ENCODE measurements around the gene NUCKS1.
"Not testable (repeated sequence)": the region's sequence is repeated elsewhere in the genome, so short reads cannot be mapped to it uniquely, and the experiment has no call there.

Gene NUCKS1

DNA sequence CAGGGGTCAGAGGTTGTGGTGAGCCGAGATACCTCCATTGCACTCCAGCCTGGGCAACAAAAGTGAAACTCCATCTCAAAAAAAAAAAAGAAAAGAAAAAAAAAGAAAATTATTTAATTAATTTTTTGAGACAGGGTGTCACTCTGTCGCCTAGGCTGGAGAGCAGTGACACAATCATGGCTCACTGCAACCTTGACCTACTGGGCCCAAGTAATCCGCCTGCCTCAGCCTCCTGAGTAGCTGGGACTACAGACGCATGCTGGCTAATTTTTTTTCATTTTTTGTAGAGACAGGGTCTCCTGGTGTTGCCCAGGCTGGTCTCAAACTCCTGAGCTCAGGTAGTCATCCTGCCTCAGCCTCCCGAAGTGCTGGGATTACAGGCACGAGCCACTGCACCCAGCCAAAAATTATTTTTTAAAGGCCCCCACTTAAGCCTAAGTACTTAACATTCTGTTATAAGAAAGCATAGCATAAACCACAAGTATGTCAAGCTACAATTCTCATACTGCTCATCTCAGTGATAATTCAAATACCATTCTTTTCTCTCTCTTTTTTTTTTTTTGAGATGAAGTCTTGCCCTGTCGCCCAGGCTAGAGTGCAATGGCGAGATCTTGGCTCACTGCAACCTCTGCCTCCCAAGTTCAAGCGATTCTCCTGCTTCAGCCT is 19.9 kb downstream of the NUCKS1 start:
- DNase-seq (ENCODE audit: low spot score): no peak

GRCh38 chr1:205726619-205727125 is 23.3 kb downstream of the NUCKS1 start:
- no peak for DNase-seq (ENCODE audit: low spot score)

GRCh38 chr1:205725514-205725913 is 24.5 kb downstream of the NUCKS1 start:
- no peak for DNase-seq (ENCODE audit: low spot score)

DNA sequence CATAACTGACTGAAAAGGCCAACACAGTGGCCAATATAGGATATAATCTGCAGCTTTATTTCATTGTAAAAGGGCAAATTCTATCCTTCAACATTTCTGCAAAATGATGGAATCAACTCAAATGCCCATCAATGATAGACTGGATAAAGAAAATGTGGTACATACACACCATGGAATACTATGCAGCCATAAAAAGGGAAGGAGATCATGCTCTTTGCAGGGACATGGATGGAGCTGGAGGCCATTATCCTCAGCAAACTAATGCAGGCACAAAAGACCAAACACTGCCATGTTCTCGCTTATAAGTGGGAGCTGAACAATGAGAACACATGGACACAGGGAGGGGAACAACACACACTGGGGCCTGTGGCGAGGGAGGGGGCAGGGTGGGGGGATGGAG is 29.2 kb downstream of the NUCKS1 start:
- not testable (repeated sequence) for DNase-seq (ENCODE audit: low spot score)

GRCh38 chr1:205719762-205720161 is 30.2 kb downstream of the NUCKS1 start:
- DNase-seq (ENCODE audit: low spot score): no peak

DNA sequence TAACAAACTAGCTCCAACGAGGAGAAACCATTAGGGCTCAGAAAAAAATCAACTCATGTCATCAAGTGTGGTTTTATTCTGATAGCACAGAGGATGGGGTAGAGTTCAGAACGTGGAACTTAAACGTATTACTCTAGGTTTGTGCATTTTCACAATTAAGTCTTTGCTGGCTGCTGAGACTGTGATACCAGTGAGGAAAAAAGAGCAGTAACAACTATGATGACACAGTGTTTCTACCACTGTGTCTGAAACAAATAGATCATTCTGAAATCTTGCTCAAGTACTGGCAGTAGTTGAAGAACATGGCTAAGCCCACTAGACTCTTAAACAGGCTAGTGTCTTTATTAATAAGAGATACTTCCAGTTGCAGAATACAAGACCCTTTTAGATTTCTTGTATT is 31.0 kb downstream of the NUCKS1 start:
- no peak for DNase-seq (ENCODE audit: low spot score)

DNA sequence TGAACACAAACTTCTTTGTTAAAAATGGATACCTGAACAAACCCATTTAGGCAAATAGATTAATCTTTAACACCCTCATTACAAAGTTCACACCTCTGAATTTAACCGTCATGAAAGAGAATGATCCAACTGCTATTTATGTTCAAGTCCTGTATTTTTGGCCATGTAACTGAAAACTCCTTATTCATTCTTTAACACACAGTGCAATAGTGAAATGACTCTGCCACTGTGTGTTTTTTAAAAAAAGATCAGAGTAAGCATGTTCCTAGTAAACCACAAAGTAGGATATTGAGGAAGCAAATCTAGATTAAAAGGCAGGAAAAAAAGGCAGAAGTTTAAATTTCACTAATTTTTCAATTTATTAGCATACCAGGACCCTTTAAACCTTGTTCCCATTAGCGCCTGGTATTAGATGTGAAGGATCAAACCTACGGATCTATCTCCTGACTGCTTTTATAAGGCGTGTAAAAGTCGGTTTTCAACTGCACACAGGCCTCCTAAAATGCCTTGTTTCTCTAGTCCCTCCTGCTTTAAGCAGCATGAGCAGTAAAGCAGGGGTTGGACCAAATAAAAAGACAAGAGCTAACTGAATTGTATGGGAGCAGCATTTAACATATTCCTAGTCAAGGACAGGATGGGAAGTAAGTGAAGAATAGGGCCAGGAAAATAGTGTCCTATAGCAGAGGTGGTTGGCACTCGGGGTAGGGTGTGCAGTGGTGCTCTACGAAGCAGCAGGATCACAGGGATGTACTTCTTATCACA is 33.4 kb downstream of the NUCKS1 start:
- DNase-seq (ENCODE audit: low spot score): no peak

GRCh38 chr1:205715628-205716027 is 34.4 kb downstream of the NUCKS1 start:
- no peak for DNase-seq (ENCODE audit: low spot score)

DNA sequence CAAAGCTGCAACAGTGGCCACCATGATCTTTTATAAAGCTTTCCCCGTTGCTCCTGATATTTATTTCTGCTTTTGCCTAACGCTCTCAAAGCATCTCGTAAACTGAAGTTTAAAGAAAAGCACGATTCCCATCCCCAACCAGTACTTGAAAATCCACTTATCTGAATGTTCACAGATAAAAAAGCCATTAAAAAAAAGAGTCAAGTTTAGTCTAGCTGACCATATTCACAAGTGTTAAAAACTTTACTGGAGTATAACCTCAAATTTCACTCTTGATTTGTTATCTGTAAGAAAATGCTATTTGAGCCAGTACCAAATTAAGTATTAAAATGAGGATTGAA is 35.1 kb downstream of the NUCKS1 start:
- DNase-seq (ENCODE audit: low spot score): no peak

DNA sequence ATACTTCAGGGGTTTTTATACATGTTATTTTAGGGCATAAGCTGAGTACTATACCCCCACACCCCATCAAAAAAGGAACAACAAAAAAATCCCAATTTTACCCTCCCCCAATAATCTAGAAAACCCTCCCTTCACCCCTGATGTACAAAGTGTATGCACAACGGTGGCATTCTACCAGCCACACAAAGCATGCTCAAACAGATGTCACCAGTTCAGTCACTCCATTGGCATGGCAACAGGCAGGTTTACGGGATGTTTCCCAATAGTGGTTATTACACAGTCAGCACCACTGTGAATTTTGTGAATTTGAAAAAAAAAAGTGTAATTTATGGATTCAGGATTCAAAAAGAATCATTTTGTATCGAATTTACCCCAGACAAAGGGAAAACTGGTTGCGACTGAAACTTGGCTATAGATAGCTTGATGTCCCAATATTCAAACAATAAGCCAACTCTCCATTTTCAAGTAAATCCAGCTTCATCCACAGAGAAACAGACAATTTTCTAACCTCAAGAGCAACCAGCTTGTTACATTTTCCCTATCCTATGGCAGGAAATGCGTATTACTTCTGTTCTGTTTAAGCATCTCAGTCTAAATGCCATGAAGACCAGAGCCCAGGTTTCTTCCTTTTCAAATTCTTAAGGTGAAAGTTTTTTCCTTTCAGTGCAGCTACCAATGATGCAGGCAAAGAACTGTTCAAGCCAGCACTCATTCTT is 35.6 kb downstream of the NUCKS1 start:
- DNase-seq (ENCODE audit: low spot score): peak; percentile 63

DNA sequence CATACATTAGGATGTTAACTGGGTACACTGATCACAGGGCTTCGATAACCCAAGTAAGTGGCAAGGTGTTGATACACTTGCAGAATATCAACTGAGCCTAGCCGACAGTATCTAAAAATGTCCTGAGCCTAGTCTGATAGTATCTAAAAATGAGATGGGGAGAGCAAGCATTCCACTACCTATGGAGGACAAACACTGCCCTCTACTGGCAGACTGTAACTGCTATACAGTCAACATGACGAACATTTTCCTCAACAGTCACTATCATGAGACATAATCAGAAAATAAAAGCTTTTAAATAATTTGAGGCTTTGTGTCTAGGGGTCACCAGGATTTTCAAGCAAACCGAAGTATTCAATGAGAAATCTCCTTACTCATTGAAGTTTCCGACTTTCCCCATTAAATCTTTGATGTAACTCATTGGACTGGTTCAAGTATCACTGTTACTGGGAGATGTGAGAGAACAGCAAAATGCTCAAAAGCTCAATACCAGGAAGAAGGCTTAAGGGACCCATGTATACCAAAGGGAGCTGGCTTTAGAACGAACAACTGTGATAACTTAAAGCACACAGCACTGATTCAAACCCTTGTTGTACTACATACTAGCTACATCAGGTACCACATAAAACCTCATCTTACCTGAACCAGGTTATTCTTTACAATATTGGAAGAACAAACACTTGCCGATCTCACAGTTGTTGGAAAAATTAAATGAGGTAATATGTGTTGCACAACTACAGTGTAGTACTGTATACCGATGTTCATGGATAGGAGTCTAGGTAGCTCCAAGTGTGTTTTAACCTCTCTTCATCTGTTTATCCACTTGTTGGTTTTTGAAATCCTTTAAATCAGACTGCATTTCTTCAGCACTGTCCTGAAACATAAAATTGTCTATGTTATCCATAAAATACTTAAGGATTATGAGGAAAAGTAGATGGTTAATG is 38.6 kb downstream of the NUCKS1 start:
- DNase-seq (ENCODE audit: low spot score): peak; percentile 93

DNA sequence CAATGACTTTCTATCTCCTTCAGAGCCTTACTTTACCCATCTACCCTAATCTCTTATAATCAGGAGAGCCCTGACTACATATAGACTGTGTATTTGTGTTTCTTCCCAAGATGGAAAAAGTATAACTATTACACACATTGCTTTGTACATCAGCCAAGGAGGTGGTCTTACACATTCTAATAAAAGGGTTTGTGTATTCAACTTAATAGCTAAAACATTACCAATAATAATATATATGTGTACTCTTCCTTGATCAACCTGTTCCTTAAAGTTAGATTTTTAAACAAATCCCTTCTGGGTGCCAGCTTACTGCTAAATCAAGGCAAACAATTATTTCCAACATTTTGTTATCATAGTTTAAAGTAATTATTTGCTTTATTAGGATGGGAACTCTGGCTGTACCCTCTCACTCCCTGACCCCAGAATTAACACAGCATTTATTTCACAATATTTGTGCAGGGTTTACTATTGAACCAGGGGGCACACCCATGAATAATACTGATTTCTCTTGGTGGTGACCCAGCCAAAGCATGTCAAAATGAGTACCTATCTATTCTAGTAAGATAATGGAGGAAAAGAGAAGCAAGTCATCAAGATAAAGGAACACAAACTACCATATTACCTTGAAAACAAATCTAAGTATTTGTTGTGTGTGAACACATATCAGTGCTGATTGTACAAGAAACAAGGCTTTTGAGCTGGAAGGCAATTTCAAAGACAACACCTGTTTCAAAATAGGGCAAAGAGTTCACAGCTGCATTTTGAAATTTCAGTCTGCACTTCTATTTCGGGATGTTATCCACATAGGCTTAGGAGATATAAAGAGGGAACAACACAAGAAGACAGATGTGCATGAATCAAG is 39.5 kb downstream of the NUCKS1 start:
- DNase-seq (ENCODE audit: low spot score): no peak

GRCh38 chr1:205709640-205710039 is 40.3 kb downstream of the NUCKS1 start:
- no peak for DNase-seq (ENCODE audit: low spot score)

- no peak for DNase-seq (ENCODE audit: low spot score)
Observed at GRCh38 chr1:205709059-205709398, 41.0 kb downstream of the NUCKS1 start.

GRCh38 chr1:205706601-205707502 is 43.1 kb downstream of the NUCKS1 start:
- DNase-seq (ENCODE audit: low spot score): no peak

GRCh38 chr1:205704903-205705302 is 45.1 kb downstream of the NUCKS1 start:
- DNase-seq (ENCODE audit: low spot score): no peak

DNA sequence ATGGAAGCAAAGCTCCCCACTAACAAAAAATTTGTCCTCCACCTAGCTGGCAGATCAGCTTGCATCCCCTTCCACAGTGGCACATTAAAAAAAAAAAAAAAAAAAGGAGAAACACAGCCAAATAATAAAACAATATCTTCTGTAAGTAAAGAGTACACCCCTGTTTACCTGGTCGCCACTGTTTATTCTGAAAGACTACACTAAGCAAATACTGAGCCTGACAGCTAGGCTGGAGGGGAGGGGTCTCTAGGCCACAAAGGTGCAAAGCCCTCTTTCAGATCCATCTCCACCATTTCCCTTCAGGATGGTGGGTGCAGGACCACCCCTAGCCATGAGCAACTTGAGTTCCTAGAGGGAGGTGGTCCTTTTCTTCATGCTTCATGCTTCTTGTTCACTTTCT is 46.9 kb downstream of the NUCKS1 start:
- DNase-seq (ENCODE audit: low spot score): no peak

- DNase-seq (ENCODE audit: low spot score): no peak
Observed at GRCh38 chr1:205701891-205702290, 48.1 kb downstream of the NUCKS1 start.

- DNase-seq (ENCODE audit: low spot score): no peak
Observed at GRCh38 chr1:205701420-205701819, 48.6 kb downstream of the NUCKS1 start.

GRCh38 chr1:205700865-205701401 is 49.0 kb downstream of the NUCKS1 start:
- no peak for DNase-seq (ENCODE audit: low spot score)

All from pons (tissue), 1 donor.